Uterus (tissue), 4 donors: ENCODE measurements around the gene TRDMT1. TPM values are rescaled to one million over a fixed set of nuclear protein-coding genes. Genes with fewer than 3 reads are reported as not detected.

Experiments used
- DNase-seq, 2 donors: peaks; one replicate each; pipeline ENCODE4 v3.0.0-alpha.2; 2019 to 2020
- H3K27ac ChIP-seq, 2 donors: fragments of 200-600 bp; sonication (generic); 1 replicate in 1 of 2; 2 replicates in 1 of 2; pipeline ENCODE4 v1.5.1; 2016 to 2018
- H3K27me3 ChIP-seq, 2 donors: fragments of 200-600 bp; sonication (generic); one replicate each; pipeline ENCODE4 v1.5.1; 2018 to 2019; ENCODE audit warnings: control low read depth in 1 of 2
- H3K36me3 ChIP-seq, 2 donors: fragments of 200-600 bp; sonication (generic); one replicate each; pipeline ENCODE4 v1.5.1; 2019; ENCODE audit warnings: control low read depth in 1 of 2
- H3K4me1 ChIP-seq, 2 donors: fragments of 200-600 bp; sonication (generic); one replicate each; pipeline ENCODE4 v1.5.1; 2018 to 2019; ENCODE audit warnings: control low read depth in 1 of 2
- H3K4me3 ChIP-seq, 2 donors: fragments of 200-600 bp; sonication (generic); 1 replicate in 1 of 2; 2 replicates in 1 of 2; pipeline ENCODE4 v1.5.1; 2018 to 2019; ENCODE audit warnings: mild to moderate bottlenecking in 1 of 2
- H3K9me3 ChIP-seq, 2 donors: fragments of 200-600 bp; sonication (generic); one replicate each; pipeline ENCODE4 v1.5.1; 2019; ENCODE audit warnings: control low read depth in 1 of 2
- CTCF ChIP-seq, 4 experiments: fragments of 200-600 bp in 2 of 4; fragments of 450-650 bp in 2 of 4; sonication (generic) in 2 of 4; IDR thresholded peaks; one replicate each; pipeline ENCODE4 v1.5.1; 2016 to 2019; ENCODE audit warnings: antibody characterized with exemption in 4 of 4, mild to moderate bottlenecking in 2 of 4, moderate library complexity in 1 of 4
- POLR2A ChIP-seq, 2 donors: fragments of 450-650 bp; IDR thresholded peaks; one replicate each; pipeline ENCODE4 v1.6.1; 2016; ENCODE audit warnings: antibody characterized with exemption in 2 of 2, mild to moderate bottlenecking in 1 of 2, moderate library complexity in 1 of 2
- intact Hi-C: fragments of 100-400 bp; cut with DNase I; formaldehyde crosslinking; loops from one replicate; pipeline ENCODE4 v1.15.1; 2023; ENCODE audit warnings: low total_unique reads
- total RNA-seq, 4 donors: library from RNA; depleted of rRNA in 3 of 4; stranded (reverse); fragments of >200 nt in 3 of 4; gene quantifications; one replicate each; pipeline versions ENCODE4 v1.1.0 to v1.2.4, GENCODE V29; 2014 to 2023
- donor health status: DM: yes; HTN: yes; CAD: no.

TRDMT1 gene
- total RNA-seq, 4 donors from 2014 or later, result 2.6 to 25.4 (median 14.8) TPM

DNA sequence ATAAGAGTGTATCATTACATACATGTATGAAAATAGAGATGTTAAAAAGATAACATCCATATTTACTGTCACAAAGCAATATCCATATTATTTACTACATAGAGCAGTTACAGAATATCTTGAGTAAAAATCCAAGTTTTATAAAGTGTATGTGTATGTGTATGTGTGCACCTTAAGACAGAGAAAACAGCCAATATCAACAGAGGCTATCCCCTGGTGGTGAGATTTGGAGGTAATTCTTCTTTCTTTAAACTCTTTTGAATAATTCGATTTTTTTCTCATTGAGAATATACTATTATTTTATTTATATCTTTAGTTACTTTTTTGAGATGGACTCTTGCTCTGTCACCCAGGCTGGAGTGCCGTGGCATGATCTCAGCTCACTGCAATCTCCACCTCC lies 18.4 kb downstream of the TRDMT1 start:
- Histone ChIP-seq H3K27ac (no peak overlapping the region), H3K4me3 (no peak overlapping the region), H3K4me1 (no peaks in the 10 kb centered on the region), H3K9me3 (no peaks in the 10 kb centered on the region), H3K36me3 (no peaks in the 10 kb centered on the region), H3K27me3 (no peaks in the 10 kb centered on the region)
- no peak for DNase-seq
- intact Hi-C loops, result no loop called here
- TF ChIP-seq POLR2A (IDR thresholded peaks at IDR 0.05), result no peak
- peak in 1 of 4 experiments; percentile 6 for TF ChIP-seq CTCF (IDR thresholded peaks at IDR 0.05)

- TF ChIP-seq POLR2A (IDR thresholded peaks at IDR 0.05) (no peak), CTCF (IDR thresholded peaks at IDR 0.05) (no peak)
- H3K36me3 ChIP-seq, result no peaks in the 10 kb centered on the region
- intact Hi-C loops, result no loop called here
Observed at GRCh38 chr10:17181751-17182150, 19.7 kb downstream of the TRDMT1 start.

DNA sequence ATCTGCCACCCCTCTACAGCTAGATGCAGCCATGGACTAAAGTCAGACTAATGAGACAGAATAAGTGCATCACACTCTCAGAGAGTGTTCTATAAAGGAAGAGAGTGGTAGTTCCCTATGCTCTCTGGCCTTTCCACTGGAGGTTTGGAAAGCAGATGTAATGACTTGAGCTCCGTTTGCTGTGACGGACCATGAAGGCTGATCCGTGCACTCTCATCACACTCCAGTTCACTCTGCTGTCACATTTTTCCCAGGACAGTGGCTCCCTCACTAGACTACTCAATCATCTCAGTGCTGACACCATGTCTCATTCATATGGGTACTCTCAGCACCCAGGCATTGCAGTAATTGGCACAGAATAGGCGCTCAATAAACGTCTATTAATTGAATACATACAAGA lies 20.4 kb downstream of the TRDMT1 start:
- no peak overlapping the region for H3K27ac ChIP-seq
- no peak overlapping the region for H3K4me3 ChIP-seq
- H3K27me3 ChIP-seq, result no peaks in the 10 kb centered on the region
- TF ChIP-seq CTCF (IDR thresholded peaks at IDR 0.05), result no peak
- TF ChIP-seq POLR2A (IDR thresholded peaks at IDR 0.05), result no peak
- DNase-seq, result no peak
- H3K36me3 ChIP-seq, result no peaks in the 10 kb centered on the region
- no peaks in the 10 kb centered on the region for H3K4me1 ChIP-seq
- no peaks in the 10 kb centered on the region for H3K9me3 ChIP-seq
- intact Hi-C loops, result no loop called here

More at GRCh38 chr10:17181751-17182150, 19.7 kb downstream of the TRDMT1 start:
- Histone ChIP-seq H3K27ac (no peak overlapping the region), H3K27me3 (no peaks in the 10 kb centered on the region), H3K9me3 (no peaks in the 10 kb centered on the region), H3K4me3 (no peak overlapping the region), H3K4me1 (no peaks in the 10 kb centered on the region)
- no peak for DNase-seq

GRCh38 chr10:17179002-17179401 lies 22.5 kb downstream of the TRDMT1 start:
- no peaks in the 10 kb centered on the region for H3K36me3 ChIP-seq
- no peak overlapping the region for H3K4me3 ChIP-seq
- no peaks in the 10 kb centered on the region for H3K4me1 ChIP-seq

DNA sequence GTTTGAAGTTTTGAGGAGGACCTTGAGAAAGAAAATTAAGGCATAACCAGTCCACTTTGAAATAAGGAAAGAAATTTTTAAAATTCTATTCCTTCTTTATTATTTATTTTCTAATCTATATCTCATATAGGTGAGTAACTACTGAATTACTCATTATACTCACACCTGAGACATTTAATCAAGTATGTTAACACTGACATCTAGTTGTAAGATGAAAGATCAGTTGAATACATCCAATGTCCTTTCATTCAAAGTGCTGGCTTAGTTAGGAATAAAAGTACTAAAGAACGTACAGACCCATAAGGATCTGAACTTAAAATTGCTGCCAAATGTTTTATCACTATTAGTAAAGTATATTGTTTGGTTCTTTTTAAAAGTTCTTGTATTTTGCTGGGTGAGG lies 23.5 kb downstream of the TRDMT1 start:
- Histone ChIP-seq H3K9me3 (no peaks in the 10 kb centered on the region), H3K27me3 (no peaks in the 10 kb centered on the region), H3K27ac (no peak overlapping the region), H3K36me3 (no peaks in the 10 kb centered on the region), H3K4me1 (no peaks in the 10 kb centered on the region), H3K4me3 (no peak overlapping the region)
- intact Hi-C loops, result no loop called here
- no peak for TF ChIP-seq POLR2A (IDR thresholded peaks at IDR 0.05)
- TF ChIP-seq CTCF (IDR thresholded peaks at IDR 0.05), result no peak
- DNase-seq, result no peak

More at GRCh38 chr10:17179002-17179401, 22.5 kb downstream of the TRDMT1 start:
- no peaks in the 10 kb centered on the region for H3K27me3 ChIP-seq
- no peak for TF ChIP-seq POLR2A (IDR thresholded peaks at IDR 0.05)
- TF ChIP-seq CTCF (IDR thresholded peaks at IDR 0.05), result no peak
- H3K27ac ChIP-seq, result no peak overlapping the region
- DNase-seq, result no peak
- H3K9me3 ChIP-seq, result no peaks in the 10 kb centered on the region
- intact Hi-C loops, result no loop called here
